Gastrocnemius medialis (tissue), 4 donors: ENCODE measurements around the gene EPB41L1.

ENCODE experiments used
- CTCF ChIP-seq, 5 experiments: fragments of 450-650 bp in 3 of 5; fragments of 200-600 bp in 2 of 5; sonication (generic) in 2 of 5; IDR thresholded peaks in 4 of 5; conservative IDR thresholded peaks in 1 of 5; 1 replicate in 4 of 5; 2 replicates in 1 of 5; pipeline ENCODE4 v1.5.1; 2016 to 2019; ENCODE audit warnings: antibody characterized with exemption in 5 of 5, mild to moderate bottlenecking in 3 of 5, moderate library complexity in 3 of 5
- POLR2A ChIP-seq, 2 donors: fragments of 450-650 bp; IDR thresholded peaks; one replicate each; pipeline ENCODE4 v1.6.1; 2017; ENCODE audit warnings: antibody characterized with exemption in 2 of 2, mild to moderate bottlenecking in 2 of 2, moderate library complexity in 2 of 2

DNA sequence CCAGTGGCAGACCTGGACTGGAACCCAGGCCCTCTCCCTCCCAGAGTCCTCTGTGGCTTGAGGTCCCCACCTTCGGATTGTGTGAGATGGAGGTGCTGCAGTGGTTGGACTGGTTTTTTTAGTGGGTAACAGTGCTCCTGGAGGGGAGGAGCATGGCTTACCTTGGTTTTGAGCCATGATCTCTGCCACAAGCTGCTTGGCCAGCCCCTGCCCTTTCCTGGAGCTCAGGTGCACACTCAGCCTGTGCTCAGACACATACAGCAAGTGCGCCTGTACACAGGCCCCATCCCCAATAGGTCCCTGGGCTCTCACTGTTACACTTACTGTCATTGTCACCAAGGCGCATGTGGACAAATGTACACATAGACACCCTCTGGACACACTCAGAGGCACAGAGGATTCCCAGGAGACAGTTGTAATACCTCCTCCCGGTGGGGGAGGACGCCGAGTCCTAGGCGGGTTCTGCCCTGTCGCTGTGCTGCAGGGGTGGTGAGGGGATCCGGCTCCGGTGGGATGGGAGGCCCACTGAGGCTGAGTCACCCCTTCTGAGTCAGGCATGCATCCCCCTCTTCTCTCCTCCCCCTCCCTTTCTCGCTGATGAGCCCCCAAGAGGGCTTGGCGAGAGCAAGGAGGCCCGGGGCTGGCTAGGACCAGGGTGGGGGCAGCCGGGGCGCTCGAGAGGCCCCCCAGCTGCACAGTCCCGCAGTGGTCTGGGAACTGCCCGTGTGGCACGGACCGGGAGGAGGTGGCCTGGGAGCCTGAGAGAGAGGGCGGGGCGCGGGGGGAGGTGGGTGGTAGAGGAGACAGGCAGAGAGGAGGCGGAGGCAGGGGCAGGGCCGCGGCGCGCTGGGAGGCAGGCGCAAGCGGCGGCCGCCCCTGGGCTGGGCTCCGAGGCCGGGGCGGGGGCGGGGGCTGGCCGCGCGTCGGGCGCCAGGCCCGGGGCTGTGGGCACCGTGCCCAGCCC, 522 bp upstream of the EPB41L1 start:
- TF ChIP-seq CTCF (IDR thresholded peaks at IDR 0.05 in 4 of 5, conservative IDR thresholded peaks at IDR 0.05 in 1 of 5) (no peak), POLR2A (IDR thresholded peaks at IDR 0.05) (no peak)
